K562 (cell line): ENCODE data around the gene SNX14. TPM values are rescaled to one million over a fixed set of nuclear protein-coding genes. Genes with fewer than 3 reads are reported as not detected.

ENCODE experiments used
- CC2D1A ChIP-seq: fragments of 450-650 bp; IDR thresholded peaks from 2 replicates; pipeline ENCODE4 v1.6.1; 2017; ENCODE audit warnings: mild to moderate bottlenecking
- CHD2 ChIP-seq: IDR thresholded peaks from 2 replicates; pipeline ENCODE4 v1.6.1; 2011; ENCODE audit warnings: low read depth, low read length
- DIDO1 ChIP-seq: fragments of 450-650 bp; IDR thresholded peaks from 2 replicates; pipeline ENCODE4 v1.6.1; 2016; ENCODE audit warnings: low read depth, missing biosample characterization, missing genetic modification characterization
- ELF1 ChIP-seq: fragments of 200-800 bp; sonication (Bioruptor generic); IDR thresholded peaks from 2 replicates; pipeline ENCODE4 v1.6.1; 2016; ENCODE audit warnings: missing genetic modification characterization, missing compliant biosample characterization
- FOXJ2 ChIP-seq: fragments of 200-800 bp; sonication (Bioruptor generic); IDR thresholded peaks from 2 replicates; pipeline ENCODE4 v1.6.1; 2016; ENCODE audit warnings: missing genetic modification characterization, missing compliant biosample characterization
- FOXO4 ChIP-seq: fragments of 450-650 bp; formaldehyde crosslinking; IDR thresholded peaks from 2 replicates; pipeline ENCODE4 v1.4.0; 2020; ENCODE audit warnings: mild to moderate bottlenecking, moderate library complexity
- NUFIP1 ChIP-seq: fragments of 450-650 bp; IDR thresholded peaks from 2 replicates; pipeline ENCODE4 v1.6.1; 2018; ENCODE audit not compliant: partially characterized antibody
- PHB ChIP-seq: fragments of 250-450 bp; sonication (Bioruptor Pico); IDR thresholded peaks from 2 replicates; pipeline ENCODE4 v1.5.0; 2021
- PYGO2 ChIP-seq: fragments of 450-650 bp; IDR thresholded peaks from 2 replicates; pipeline ENCODE4 v1.6.1; 2016; ENCODE audit warnings: mild to moderate bottlenecking, missing genetic modification characterization, moderate library complexity, missing compliant biosample characterization
- SAFB2 ChIP-seq: fragments of 200-400 bp; formaldehyde crosslinking; IDR thresholded peaks from 2 replicates; pipeline ENCODE4 v1.6.1; 2018; ENCODE audit warnings: borderline replicate concordance, low read length, low read depth, moderate library complexity; ENCODE audit not compliant: severe bottlenecking
- SOX6 ChIP-seq: fragments of 450-650 bp; IDR thresholded peaks from 2 replicates; pipeline ENCODE4 v1.6.1; 2014; ENCODE audit warnings: mild to moderate bottlenecking
- SRSF1 ChIP-seq: fragments of 200-400 bp; formaldehyde crosslinking; IDR thresholded peaks from 2 replicates; pipeline ENCODE4 v1.6.1; 2017; ENCODE audit warnings: mild to moderate bottlenecking, low read depth, low read length, moderate library complexity
- ZBTB5 ChIP-seq: fragments of 450-650 bp; IDR thresholded peaks from 2 replicates; pipeline ENCODE4 v1.6.1; 2017; ENCODE audit warnings: antibody characterized with exemption
- ZKSCAN1 ChIP-seq: fragments of 150-350 bp; IDR thresholded peaks from 2 replicates; pipeline ENCODE4 v1.6.1; 2016; ENCODE audit warnings: low read depth, low read length
- ZNF197 ChIP-seq: fragments of 200-800 bp; sonication (Bioruptor generic); IDR thresholded peaks from 2 replicates; pipeline ENCODE4 v1.6.1; 2016; ENCODE audit warnings: low read depth, missing genetic modification characterization, missing compliant biosample characterization
- ZNF707 ChIP-seq: fragments of 250-450 bp; sonication (Bioruptor Pico); conservative IDR thresholded peaks from 2 replicates; pipeline ENCODE4 v1.8.0; 2022; ENCODE audit warnings: inconsistent platforms, mild to moderate bottlenecking, moderate library complexity
- ZNF717 ChIP-seq: fragments of 250-450 bp; sonication (Bioruptor Pico); IDR thresholded peaks from 2 replicates; pipeline ENCODE4 v1.5.0; 2021
- ZNF740 ChIP-seq, 3 experiments: fragments of 200-800 bp in 1 of 3; sonication (Bioruptor generic) in 1 of 3; sonication (generic) in 1 of 3; formaldehyde crosslinking in 1 of 3; IDR thresholded peaks; 2 replicates each; pipeline versions ENCODE4 v1.6.1 to v1.8.0; 2016 to 2022; ENCODE audit warnings: mild to moderate bottlenecking in 2 of 3, missing compliant biosample characterization in 2 of 3, missing genetic modification characterization in 2 of 3, missing genetic modification reagents in 1 of 3
- polyA plus RNA-seq, 8 experiments: library from polyadenylated mRNA; depleted of rRNA in 4 of 8; stranded (reverse) in 5 of 8; unstranded in 3 of 8; fragments of >200 nt; fragmentation: Nextera tagmentation in 2 of 8; fragmentation: Illumina TruSeq in 1 of 8; extraction: Ambion mirVana in 2 of 8; extraction: Trizol in 1 of 8; gene quantifications; 2 replicates each; pipeline versions ENCODE4 v1.2.1 to v1.2.3, GENCODE V29; 2011 to 2014; ENCODE audit warnings: inconsistent platforms in 1 of 8, missing spikeins in 1 of 8
- total RNA-seq, 7 experiments: library from RNA; depleted of rRNA in 6 of 7; stranded (reverse); fragments of >200 nt in 6 of 7; fragmentation: Illumina TruSeq in 2 of 7; extraction: Trizol in 2 of 7; gene quantifications; 2 replicates each; pipeline versions ENCODE4 v1.2.1 to v1.2.3, GENCODE V29; 2011 to 2021; ENCODE audit warnings: low replicate concordance in 1 of 7
- TF ChIP-seq, protein P1 (sequence below): fragments of 450-650 bp; IDR thresholded peaks from 2 replicates; pipeline ENCODE4 v1.6.1; 2017; ENCODE audit warnings: mild to moderate bottlenecking, moderate library complexity
- TF ChIP-seq, protein P2 (sequence below), 3 experiments: fragments of 200-800 bp in 1 of 3; fragments of 250-450 bp in 1 of 3; fragments of 450-650 bp in 1 of 3; sonication (Bioruptor Pico) in 1 of 3; sonication (Bioruptor generic) in 1 of 3; formaldehyde crosslinking in 1 of 3; IDR thresholded peaks; 2 replicates each; pipeline versions ENCODE4 v1.6.1 to v1.8.0; 2016 to 2022; ENCODE audit warnings: mild to moderate bottlenecking in 2 of 3, missing genetic modification characterization in 2 of 3, missing compliant biosample characterization in 1 of 3, moderate library complexity in 1 of 3

The SNX14 gene
- total and polyA plus RNA-seq, 9 of the 15 experiments (the other 6 are each of a cell fraction or from before 2014, with no cell fraction given), result 46.5 to 140 (median 71.2) TPM

GRCh38 chr6:85580878-85581267 lies 12.8 kb downstream of the SNX14 start (continued):
- no peak for TF ChIP-seq ZNF197
- peak; percentile 70; the same call in 1 of the 2 replicates for TF ChIP-seq CC2D1A
- TF ChIP-seq PHB (CRISPR knock-in tag), result no peak
- no peak for TF ChIP-seq ELF1 (tag)
- TF ChIP-seq NUFIP1, result no peak
- 0 out of 2 replicates have a peak, but pooled peaks have one; percentile 43 for TF ChIP-seq ZKSCAN1
- TF ChIP-seq ZNF707, result no peak
- TF ChIP-seq, protein P1, sequence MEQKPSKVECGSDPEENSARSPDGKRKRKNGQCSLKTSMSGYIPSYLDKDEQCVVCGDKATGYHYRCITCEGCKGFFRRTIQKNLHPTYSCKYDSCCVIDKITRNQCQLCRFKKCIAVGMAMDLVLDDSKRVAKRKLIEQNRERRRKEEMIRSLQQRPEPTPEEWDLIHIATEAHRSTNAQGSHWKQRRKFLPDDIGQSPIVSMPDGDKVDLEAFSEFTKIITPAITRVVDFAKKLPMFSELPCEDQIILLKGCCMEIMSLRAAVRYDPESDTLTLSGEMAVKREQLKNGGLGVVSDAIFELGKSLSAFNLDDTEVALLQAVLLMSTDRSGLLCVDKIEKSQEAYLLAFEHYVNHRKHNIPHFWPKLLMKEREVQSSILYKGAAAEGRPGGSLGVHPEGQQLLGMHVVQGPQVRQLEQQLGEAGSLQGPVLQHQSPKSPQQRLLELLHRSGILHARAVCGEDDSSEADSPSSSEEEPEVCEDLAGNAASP, result no peak
- TF ChIP-seq SRSF1, result no peak
- no peak for TF ChIP-seq SAFB2
- no peak for TF ChIP-seq FOXJ2 (tag)
- TF ChIP-seq ZNF740 (CRISPR knock-in tag; IDR thresholded peaks at IDR 0.05), result no peak
- TF ChIP-seq ZNF740 (tag; IDR thresholded peaks at IDR 0.05), result no peak
- TF ChIP-seq, protein P2, sequence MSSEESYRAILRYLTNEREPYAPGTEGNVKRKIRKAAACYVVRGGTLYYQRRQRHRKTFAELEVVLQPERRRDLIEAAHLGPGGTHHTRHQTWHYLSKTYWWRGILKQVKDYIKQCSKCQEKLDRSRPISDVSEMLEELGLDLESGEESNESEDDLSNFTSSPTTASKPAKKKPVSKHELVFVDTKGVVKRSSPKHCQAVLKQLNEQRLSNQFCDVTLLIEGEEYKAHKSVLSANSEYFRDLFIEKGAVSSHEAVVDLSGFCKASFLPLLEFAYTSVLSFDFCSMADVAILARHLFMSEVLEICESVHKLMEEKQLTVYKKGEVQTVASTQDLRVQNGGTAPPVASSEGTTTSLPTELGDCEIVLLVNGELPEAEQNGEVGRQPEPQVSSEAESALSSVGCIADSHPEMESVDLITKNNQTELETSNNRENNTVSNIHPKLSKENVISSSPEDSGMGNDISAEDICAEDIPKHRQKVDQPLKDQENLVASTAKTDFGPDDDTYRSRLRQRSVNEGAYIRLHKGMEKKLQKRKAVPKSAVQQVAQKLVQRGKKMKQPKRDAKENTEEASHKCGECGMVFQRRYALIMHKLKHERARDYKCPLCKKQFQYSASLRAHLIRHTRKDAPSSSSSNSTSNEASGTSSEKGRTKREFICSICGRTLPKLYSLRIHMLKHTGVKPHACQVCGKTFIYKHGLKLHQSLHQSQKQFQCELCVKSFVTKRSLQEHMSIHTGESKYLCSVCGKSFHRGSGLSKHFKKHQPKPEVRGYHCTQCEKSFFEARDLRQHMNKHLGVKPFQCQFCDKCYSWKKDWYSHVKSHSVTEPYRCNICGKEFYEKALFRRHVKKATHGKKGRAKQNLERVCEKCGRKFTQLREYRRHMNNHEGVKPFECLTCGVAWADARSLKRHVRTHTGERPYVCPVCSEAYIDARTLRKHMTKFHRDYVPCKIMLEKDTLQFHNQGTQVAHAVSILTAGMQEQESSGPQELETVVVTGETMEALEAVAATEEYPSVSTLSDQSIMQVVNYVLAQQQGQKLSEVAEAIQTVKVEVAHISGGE (CRISPR knock-in tag; IDR thresholded peaks at IDR 0.05), result no peak
- no peak for TF ChIP-seq ZNF717 (CRISPR knock-in tag)
- no peak for TF ChIP-seq PYGO2 (tag)
- 0 out of 2 replicates have a peak, but pooled peaks have one; percentile 20 for TF ChIP-seq SOX6
- TF ChIP-seq FOXO4 (CRISPR knock-in tag), result no peak
- TF ChIP-seq DIDO1 (tag), result no peak
- TF ChIP-seq ZBTB5, result no peak
- peak; percentile 53; the same call in 1 of the 2 replicates for TF ChIP-seq CHD2
